GM23338 (cell line): ENCODE results near the gene STX8. TPM values are rescaled to one million over a fixed set of nuclear protein-coding genes. Genes with fewer than 3 reads are reported as not detected.

Experiments used
- ATAC-seq: fragments of 200-7000 bp; cut with Tn5 transposase; 3 replicates; pipeline ENCODE4 v1.9.1; 2020
- DNase-seq: peaks from one replicate; pipeline ENCODE4 v3.0.0-alpha.2; 2015; ENCODE audit warnings: low spot score
- H2AFZ ChIP-seq: fragments of 200-600 bp; sonication (generic); 2 replicates; pipeline ENCODE4 v1.8.0; 2016; ENCODE audit warnings: antibody characterized with exemption, mild to moderate bottlenecking, moderate library complexity
- H3F3A ChIP-seq: fragments of 200-600 bp; sonication (generic); replicated peaks from 2 replicates; pipeline ENCODE4 v1.8.0; 2017; ENCODE audit warnings: antibody characterized with exemption, mixed run types, low read depth
- H3K27ac ChIP-seq: fragments of 200-600 bp; sonication (generic); 2 replicates; pipeline ENCODE4 v1.6.1; 2016; ENCODE audit warnings: low read depth
- H3K27me3 ChIP-seq: fragments of 200-600 bp; sonication (generic); 2 replicates; pipeline ENCODE4 v1.8.0; 2016; ENCODE audit warnings: mild to moderate bottlenecking, mixed run types, moderate library complexity; ENCODE audit not compliant: insufficient read depth
- H3K36me3 ChIP-seq: fragments of 200-600 bp; sonication (generic); 2 replicates; pipeline ENCODE4 v1.8.0; 2016; ENCODE audit warnings: mild to moderate bottlenecking; ENCODE audit not compliant: insufficient read depth
- H3K4me1 ChIP-seq: fragments of 200-600 bp; sonication (generic); 2 replicates; pipeline ENCODE4 v1.8.0; 2016; ENCODE audit warnings: mild to moderate bottlenecking, moderate library complexity; ENCODE audit not compliant: insufficient read depth
- H3K4me2 ChIP-seq: fragments of 200-600 bp; sonication (generic); 2 replicates; pipeline ENCODE4 v1.7.1; 2017; ENCODE audit warnings: mixed run types
- H3K4me3 ChIP-seq: fragments of 200-600 bp; sonication (generic); 2 replicates; pipeline ENCODE4 v1.6.1; 2016; ENCODE audit warnings: mixed run types
- H3K79me2 ChIP-seq: fragments of 200-600 bp; sonication (generic); replicated peaks from 2 replicates; pipeline ENCODE4 v1.8.0; 2017; ENCODE audit warnings: mild to moderate bottlenecking; ENCODE audit not compliant: insufficient read depth
- H3K9me2 ChIP-seq: fragments of 200-600 bp; sonication (generic); 2 replicates; pipeline ENCODE4 v1.8.0; 2017; ENCODE audit not compliant: insufficient read depth
- H4K20me1 ChIP-seq: fragments of 200-600 bp; sonication (generic); replicated peaks from 2 replicates; pipeline ENCODE4 v1.8.0; 2017; ENCODE audit warnings: mild to moderate bottlenecking; ENCODE audit not compliant: insufficient read depth
- H3K27ac Mint-ChIP-seq: 2 replicates; pipeline ENCODE4 v1.8.0; 2020; ENCODE audit warnings: inconsistent platforms, mild to moderate bottlenecking, moderate library complexity, mixed read lengths
- H3K27me3 Mint-ChIP-seq: 3 replicates; pipeline ENCODE4 v1.8.0; 2022; ENCODE audit warnings: low read depth, mild to moderate bottlenecking, moderate library complexity, mixed read lengths, inconsistent platforms; ENCODE audit not compliant: insufficient read depth, poor library complexity
- H3K36me3 Mint-ChIP-seq: 3 replicates; pipeline ENCODE4 v1.8.0; 2021; ENCODE audit warnings: low read depth, mild to moderate bottlenecking, inconsistent platforms, moderate library complexity, mixed read lengths
- H3K4me1 Mint-ChIP-seq: 3 replicates; pipeline ENCODE4 v1.8.0; 2020; ENCODE audit warnings: mild to moderate bottlenecking, inconsistent platforms, mixed read lengths
- H3K4me3 Mint-ChIP-seq: 3 replicates; pipeline ENCODE4 v1.8.0; 2021; ENCODE audit warnings: moderate library complexity, mild to moderate bottlenecking, inconsistent platforms, mixed read lengths
- H3K9me3 Mint-ChIP-seq: 3 replicates; pipeline ENCODE4 v1.8.0; 2020; ENCODE audit warnings: moderate library complexity, mild to moderate bottlenecking, inconsistent platforms, mixed read lengths
- CREB1 ChIP-seq: fragments of 250-450 bp; sonication (Bioruptor Pico); IDR thresholded peaks from 2 replicates; pipeline ENCODE4 v1.5.0; 2020; ENCODE audit warnings: low read depth, mild to moderate bottlenecking, moderate library complexity
- EZH2 ChIP-seq: fragments of 200-600 bp; sonication (generic); IDR thresholded peaks from one replicate; pipeline ENCODE4 v1.8.0; 2017; ENCODE audit warnings: antibody characterized with exemption, mild to moderate bottlenecking, low read depth; ENCODE audit not compliant: unreplicated experiment
- EZH2phosphoT487 ChIP-seq: fragments of 200-600 bp; sonication (generic); IDR thresholded peaks from one replicate; pipeline ENCODE4 v1.8.1; 2018; ENCODE audit warnings: antibody characterized with exemption; ENCODE audit not compliant: unreplicated experiment
- POLR2AphosphoS5 ChIP-seq: IDR thresholded peaks from 2 replicates; pipeline ENCODE4 v1.6.1; 2016; ENCODE audit warnings: antibody characterized with exemption, low read depth
- REST ChIP-seq: IDR thresholded peaks from one replicate; pipeline ENCODE4 v1.6.1; 2018; ENCODE audit warnings: antibody characterized with exemption; ENCODE audit not compliant: unreplicated experiment
- ZNF114 ChIP-seq: fragments of 250-450 bp; sonication (Bioruptor Pico); IDR thresholded peaks from 2 replicates; pipeline ENCODE4 v1.5.0; 2020; ENCODE audit warnings: mild to moderate bottlenecking, moderate library complexity
- ZNF462 ChIP-seq: fragments of 250-450 bp; sonication (Bioruptor Pico); IDR thresholded peaks from 2 replicates; pipeline ENCODE4 v1.5.0; 2020; ENCODE audit warnings: mild to moderate bottlenecking, moderate library complexity
- polyA plus RNA-seq: library from polyadenylated mRNA; unstranded; fragments of >200 nt; fragmentation: Nextera tagmentation; extraction: Ambion mirVana; gene quantifications from 2 replicates; pipeline ENCODE4 v1.2.1, GENCODE V29; 2016
- total RNA-seq: library from RNA; depleted of rRNA; stranded (reverse); fragments of >200 nt; shearing (Covaris generic); gene quantifications from 2 replicates; pipeline ENCODE4 v1.2.3, GENCODE V29; 2014

Gene STX8
- total and polyA plus RNA-seq, 2 experiments from 2014 or later = 59.4 to 82.3 TPM

DNA sequence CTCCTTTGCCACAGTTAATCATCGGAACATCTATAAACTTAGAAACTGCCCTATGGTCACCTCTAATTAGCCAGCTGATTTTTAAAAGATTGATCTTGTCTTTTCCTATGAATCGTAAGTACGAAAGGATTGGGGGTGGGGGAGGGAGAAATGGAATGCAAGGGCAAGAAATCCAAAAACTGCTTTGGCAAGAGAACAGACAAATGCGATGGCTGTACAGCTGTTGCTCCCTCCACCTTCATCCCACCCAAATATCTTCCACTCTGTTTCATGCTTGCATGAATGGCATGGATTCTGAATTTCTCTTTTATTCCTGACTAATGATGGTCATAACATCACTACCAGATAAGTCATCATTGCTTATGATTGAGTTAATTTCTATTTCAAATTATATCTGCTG lies 165.7 kb downstream of the STX8 start (continued):
- TF ChIP-seq ZNF462 (CRISPR knock-in tag) (no peak), POLR2AphosphoS5 (no peak), ZNF114 (CRISPR knock-in tag) (no peak), CREB1 (CRISPR knock-in tag) (no peak), EZH2phosphoT487 (no peak)

GRCh38 chr17:9408868-9409829 lies 166.5 kb downstream of the STX8 start:
- H3K9me2 ChIP-seq = no peaks in the 10 kb centered on the region; the same call in 1 of the 2 replicates
- H3K36me3 Mint-ChIP-seq = no peaks in the 10 kb centered on the region
- no peak overlapping the region for H3K4me3 Mint-ChIP-seq
- H3K27me3 ChIP-seq = no peaks in the 10 kb centered on the region
- ATAC-seq = peak; percentile 26; the same call in 2 of the 3 replicates
- no peak overlapping the region for H3K27ac Mint-ChIP-seq
- no peaks in the 10 kb centered on the region for H3F3A ChIP-seq
- DNase-seq = no peak
- H2AFZ ChIP-seq = no peak overlapping the region
- H3K4me1 Mint-ChIP-seq = peaks cover 28% of the 10 kb centered on the region
- H3K27ac ChIP-seq = no peak overlapping the region
- no peaks in the 10 kb centered on the region for H4K20me1 ChIP-seq
- H3K36me3 ChIP-seq = no peaks in the 10 kb centered on the region; the same call in 1 of the 2 replicates
- no peaks in the 10 kb centered on the region for H3K79me2 ChIP-seq
- H3K9me3 Mint-ChIP-seq = no peaks in the 10 kb centered on the region
- no peak overlapping the region for H3K4me2 ChIP-seq
- H3K4me3 ChIP-seq = no peak overlapping the region
- H3K27me3 Mint-ChIP-seq = no peaks in the 10 kb centered on the region
- peaks cover 7% of the 10 kb centered on the region; the same call in 1 of the 2 replicates for H3K4me1 ChIP-seq
- TF ChIP-seq EZH2 = no peak
- TF ChIP-seq REST = no peak
- TF ChIP-seq CREB1 (CRISPR knock-in tag) = no peak
